ENCODE data around the gene CCN6. TPM values are rescaled to one million over a fixed set of nuclear protein-coding genes. Genes with fewer than 3 reads are reported as not detected.

Gene CCN6
- total RNA-seq, 1 experiment from 2014 or later = not detected

- Mint-ChIP-seq H3K4me1 (ENCODE audit: low read depth, unreplicated experiment) (no peaks in the 10 kb centered on the region), H3K27ac (ENCODE audit: unreplicated experiment) (no peak overlapping the region), H3K9me3 (ENCODE audit: unreplicated experiment) (peaks cover 17% of the 10 kb centered on the region), H3K36me3 (ENCODE audit: insufficient read depth, unreplicated experiment) (no peaks in the 10 kb centered on the region), H3K27me3 (ENCODE audit: insufficient read depth, unreplicated experiment) (no peaks in the 10 kb centered on the region), H3K4me3 (ENCODE audit: unreplicated experiment) (no peak overlapping the region)
- ChIA-PET CTCF (no interaction called here), POLR2A (no interaction called here)
- intact Hi-C loops (cut with micrococcal nuclease; ENCODE audit: unreplicated experiment) = no loop called here
- no peak overlapping the region for H3K4me3 ChIP-seq (ENCODE audit: low read depth, low read length)
- H3K36me3 ChIP-seq (ENCODE audit: control insufficient read depth, insufficient read depth, low read length) = no peaks in the 10 kb centered on the region
- H3K4me1 ChIP-seq = no peaks in the 10 kb centered on the region
- TF ChIP-seq, protein P1, sequence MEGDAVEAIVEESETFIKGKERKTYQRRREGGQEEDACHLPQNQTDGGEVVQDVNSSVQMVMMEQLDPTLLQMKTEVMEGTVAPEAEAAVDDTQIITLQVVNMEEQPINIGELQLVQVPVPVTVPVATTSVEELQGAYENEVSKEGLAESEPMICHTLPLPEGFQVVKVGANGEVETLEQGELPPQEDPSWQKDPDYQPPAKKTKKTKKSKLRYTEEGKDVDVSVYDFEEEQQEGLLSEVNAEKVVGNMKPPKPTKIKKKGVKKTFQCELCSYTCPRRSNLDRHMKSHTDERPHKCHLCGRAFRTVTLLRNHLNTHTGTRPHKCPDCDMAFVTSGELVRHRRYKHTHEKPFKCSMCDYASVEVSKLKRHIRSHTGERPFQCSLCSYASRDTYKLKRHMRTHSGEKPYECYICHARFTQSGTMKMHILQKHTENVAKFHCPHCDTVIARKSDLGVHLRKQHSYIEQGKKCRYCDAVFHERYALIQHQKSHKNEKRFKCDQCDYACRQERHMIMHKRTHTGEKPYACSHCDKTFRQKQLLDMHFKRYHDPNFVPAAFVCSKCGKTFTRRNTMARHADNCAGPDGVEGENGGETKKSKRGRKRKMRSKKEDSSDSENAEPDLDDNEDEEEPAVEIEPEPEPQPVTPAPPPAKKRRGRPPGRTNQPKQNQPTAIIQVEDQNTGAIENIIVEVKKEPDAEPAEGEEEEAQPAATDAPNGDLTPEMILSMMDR (IDR thresholded peaks at IDR 0.05; ENCODE audit: insufficient read depth in 1 of 2, low read depth in 1 of 2, low read length in 1 of 2, severe bottlenecking in 1 of 2, unreplicated experiment in 1 of 2) = no peak
- H3K27me3 ChIP-seq (replicated peaks; ENCODE audit: control insufficient read depth, insufficient read depth, low read length) = no peaks in the 10 kb centered on the region
- no TSS peak for BruUV-seq (replicated peaks)
- no peak for DNase-seq
- no peaks in the 10 kb centered on the region for H3K9me3 ChIP-seq
Measured at GRCh38 chr6:112021691-112022310, 32.1 kb upstream of the CCN6 start.

DNA sequence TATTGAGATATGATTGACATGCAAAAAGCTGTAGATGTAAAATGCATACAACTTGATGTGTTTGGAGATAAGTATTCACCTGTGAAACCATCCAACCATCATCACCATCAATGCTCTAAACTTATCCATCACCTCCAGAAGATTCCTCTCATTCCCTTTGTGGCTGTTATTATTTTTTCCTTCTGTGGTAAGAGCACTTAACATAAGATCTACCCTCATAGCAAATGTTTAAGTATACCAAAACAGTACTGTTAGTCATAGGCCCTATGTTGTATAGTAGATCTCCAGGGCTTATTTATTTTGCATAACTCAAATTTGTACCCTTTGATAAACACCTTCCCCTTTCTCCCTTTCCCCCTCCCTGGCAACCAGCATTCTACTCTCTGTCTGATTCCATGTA, 31.2 kb upstream of the CCN6 start:
- ChIA-PET CTCF (no interaction called here), POLR2A (no interaction called here)
- Mint-ChIP-seq H3K4me3 (ENCODE audit: unreplicated experiment) (no peak overlapping the region), H3K27ac (ENCODE audit: unreplicated experiment) (no peak overlapping the region), H3K9me3 (ENCODE audit: unreplicated experiment) (peaks cover 17% of the 10 kb centered on the region), H3K4me1 (ENCODE audit: low read depth, unreplicated experiment) (no peaks in the 10 kb centered on the region), H3K36me3 (ENCODE audit: insufficient read depth, unreplicated experiment) (no peaks in the 10 kb centered on the region), H3K27me3 (ENCODE audit: insufficient read depth, unreplicated experiment) (no peaks in the 10 kb centered on the region)
- DNase-seq = no peak
- TF ChIP-seq, protein P1 (IDR thresholded peaks at IDR 0.05; ENCODE audit: insufficient read depth in 1 of 2, low read depth in 1 of 2, low read length in 1 of 2, severe bottlenecking in 1 of 2, unreplicated experiment in 1 of 2) = no peak
- BruUV-seq (replicated peaks) = no TSS peak
- Histone ChIP-seq H3K36me3 (ENCODE audit: control insufficient read depth, insufficient read depth, low read length) (no peaks in the 10 kb centered on the region), H3K4me1 (no peaks in the 10 kb centered on the region), H3K9me3 (no peaks in the 10 kb centered on the region), H3K4me3 (ENCODE audit: low read depth, low read length) (no peak overlapping the region), H3K27me3 (replicated peaks; ENCODE audit: control insufficient read depth, insufficient read depth, low read length) (no peaks in the 10 kb centered on the region)
- intact Hi-C loops (cut with micrococcal nuclease; ENCODE audit: unreplicated experiment) = no loop called here

- H3K27me3 Mint-ChIP-seq (ENCODE audit: insufficient read depth, unreplicated experiment) = no peaks in the 10 kb centered on the region
- peaks cover 17% of the 10 kb centered on the region for H3K9me3 Mint-ChIP-seq (ENCODE audit: unreplicated experiment)
- ChIA-PET POLR2A (no interaction called here), CTCF (no interaction called here)
- DNase-seq = no peak
- H3K36me3 Mint-ChIP-seq (ENCODE audit: insufficient read depth, unreplicated experiment) = no peaks in the 10 kb centered on the region
- H3K9me3 ChIP-seq = no peaks in the 10 kb centered on the region
- H3K27ac Mint-ChIP-seq (ENCODE audit: unreplicated experiment) = no peak overlapping the region
- TF ChIP-seq, protein P1 (IDR thresholded peaks at IDR 0.05; ENCODE audit: insufficient read depth in 1 of 2, low read depth in 1 of 2, low read length in 1 of 2, severe bottlenecking in 1 of 2, unreplicated experiment in 1 of 2) = no peak
- no peaks in the 10 kb centered on the region for H3K4me1 Mint-ChIP-seq (ENCODE audit: low read depth, unreplicated experiment)
- no peaks in the 10 kb centered on the region for H3K4me1 ChIP-seq
- H3K36me3 ChIP-seq (ENCODE audit: control insufficient read depth, insufficient read depth, low read length) = no peaks in the 10 kb centered on the region
- no peak overlapping the region for H3K4me3 ChIP-seq (ENCODE audit: low read depth, low read length)
- BruUV-seq (replicated peaks) = no TSS peak
- H3K4me3 Mint-ChIP-seq (ENCODE audit: unreplicated experiment) = no peak overlapping the region
- intact Hi-C loops (cut with micrococcal nuclease; ENCODE audit: unreplicated experiment) = no loop called here
- H3K27me3 ChIP-seq (replicated peaks; ENCODE audit: control insufficient read depth, insufficient read depth, low read length) = no peaks in the 10 kb centered on the region
Measured at GRCh38 chr6:112024464-112024863, 29.4 kb upstream of the CCN6 start.

All from Caco-2 (cell line).